GM19395 (cell line): ENCODE measurements around the gene NDUFS8.
A peak's percentile ranks its signal among the peaks of the same experiment; 100 is the strongest.

Experiments used
- ATAC-seq: cut with Tn5 transposase; IDR thresholded peaks from one replicate; pipeline ENCODE4 v1.9.1; 2021; ENCODE audit warnings: mild to moderate bottlenecking, moderate library complexity; ENCODE audit not compliant: unreplicated experiment

The NDUFS8 gene

DNA sequence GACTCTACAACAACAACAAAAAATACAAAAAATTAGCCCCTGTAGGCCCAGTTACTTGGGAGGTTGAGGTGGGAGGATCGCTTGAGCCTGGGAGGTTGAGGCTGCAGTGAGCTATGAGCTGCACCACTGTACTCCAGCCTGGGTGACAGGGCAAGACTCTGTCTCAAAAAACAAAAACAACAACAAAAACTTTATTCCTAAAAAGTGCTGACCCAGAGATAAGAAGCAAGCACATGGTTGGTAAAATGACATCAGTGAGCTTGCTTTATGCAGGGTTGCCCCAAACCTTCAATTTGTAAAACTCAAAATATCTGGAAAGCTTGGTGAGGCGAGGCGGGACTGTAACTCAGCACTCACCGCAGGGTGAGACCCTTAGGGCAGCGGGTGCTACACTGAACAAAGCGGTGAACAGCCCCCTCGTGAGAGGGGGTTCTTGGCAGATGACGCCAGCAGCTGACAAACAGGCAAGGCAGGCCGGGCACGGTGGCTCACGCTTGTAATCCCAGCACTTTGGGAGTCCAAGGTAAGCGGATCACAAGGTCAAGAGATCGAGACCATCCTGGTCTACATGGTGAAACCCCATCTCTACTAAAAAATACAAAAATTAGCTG, 4.9 kb downstream of the NDUFS8 start:
- no peak for ATAC-seq

DNA sequence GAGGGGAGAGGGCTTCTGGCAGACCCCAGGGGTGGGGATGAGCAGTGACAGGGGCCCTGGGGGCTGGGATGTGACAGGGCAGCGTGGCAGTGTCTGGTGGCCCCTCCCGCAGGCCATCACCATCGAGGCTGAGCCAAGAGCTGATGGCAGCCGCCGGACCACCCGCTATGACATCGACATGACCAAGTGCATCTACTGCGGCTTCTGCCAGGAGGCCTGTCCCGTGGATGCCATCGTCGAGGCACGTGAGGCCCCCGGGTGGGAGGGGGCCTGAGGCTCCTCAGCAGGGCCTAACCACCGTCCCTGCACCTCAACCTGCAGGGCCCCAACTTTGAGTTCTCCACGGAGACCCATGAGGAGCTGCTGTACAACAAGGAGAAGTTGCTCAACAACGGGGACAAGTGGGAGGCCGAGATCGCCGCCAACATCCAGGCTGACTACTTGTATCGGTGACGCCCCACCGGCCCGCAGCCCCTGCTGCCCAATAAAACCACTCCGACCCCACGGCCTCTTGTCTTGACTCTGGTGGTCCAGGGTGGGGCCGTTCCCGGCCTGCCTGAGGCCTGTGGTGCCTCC, 5.7 kb downstream of the NDUFS8 start:
- no peak for ATAC-seq

DNA sequence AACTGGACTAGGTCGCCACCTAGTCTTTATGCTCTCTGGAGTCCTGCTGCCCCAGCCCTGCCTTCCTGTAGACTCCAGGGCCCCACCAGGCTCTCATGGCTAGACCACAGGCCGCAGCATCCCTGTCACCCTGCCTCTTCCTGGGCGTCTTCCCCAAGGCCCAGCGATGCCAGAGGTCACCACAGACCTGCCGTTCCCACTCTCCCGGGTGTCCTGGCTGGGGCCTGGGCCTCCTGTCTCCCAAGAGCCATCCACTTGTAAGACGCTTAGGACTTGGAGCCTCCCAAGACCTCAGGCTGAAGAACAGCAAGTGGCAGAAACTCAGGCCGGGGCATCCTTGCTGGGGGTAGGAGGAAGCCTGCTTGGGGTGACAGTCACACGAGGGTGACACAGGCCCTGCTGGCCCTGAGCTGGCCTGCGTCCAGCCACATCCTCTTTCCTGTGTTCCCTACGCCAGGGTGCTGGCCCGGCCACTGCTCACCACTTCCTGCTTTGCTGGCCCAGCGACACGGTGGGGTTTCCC, 6.3 kb downstream of the NDUFS8 start:
- no peak for ATAC-seq

DNA sequence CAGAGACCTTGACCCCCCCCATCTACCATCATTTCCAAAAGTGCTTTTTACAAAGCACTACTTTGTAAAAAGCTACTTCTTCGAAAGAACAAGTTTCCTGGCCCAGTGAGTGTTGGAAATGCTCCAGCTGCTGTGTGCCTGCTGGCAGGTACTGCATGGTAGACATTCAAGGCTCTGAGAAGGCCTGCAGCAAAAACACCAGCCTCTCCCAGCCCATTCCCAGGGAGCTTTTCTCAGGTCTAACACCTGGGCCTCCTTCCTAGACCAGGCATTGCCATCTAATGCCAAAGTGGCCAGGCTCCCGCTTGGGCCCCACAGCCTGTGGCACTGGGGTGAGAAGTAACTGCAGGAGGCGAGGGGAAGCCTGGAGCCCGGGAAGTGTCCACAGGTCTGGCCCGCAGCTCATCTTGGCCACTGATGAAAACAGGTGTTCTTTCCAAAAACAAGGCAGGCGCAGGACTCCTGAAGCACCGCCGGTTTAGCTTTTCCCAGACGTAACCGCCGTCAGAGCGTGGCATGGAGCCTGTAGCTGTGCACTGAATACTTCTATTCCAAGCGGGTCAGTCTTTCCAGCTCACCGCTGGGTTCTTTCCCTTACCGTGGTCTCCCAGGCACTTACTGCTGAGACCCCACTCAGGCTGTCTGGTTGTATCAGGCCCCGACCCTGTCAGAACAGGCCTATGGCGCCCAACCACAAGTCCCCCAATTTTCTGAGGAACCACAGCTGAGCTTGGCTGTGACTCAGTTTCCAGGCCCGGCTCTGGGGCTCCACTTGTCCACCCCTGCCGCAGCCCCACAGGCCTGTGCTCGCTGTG, 7.1 kb downstream of the NDUFS8 start:
- no peak for ATAC-seq

DNA sequence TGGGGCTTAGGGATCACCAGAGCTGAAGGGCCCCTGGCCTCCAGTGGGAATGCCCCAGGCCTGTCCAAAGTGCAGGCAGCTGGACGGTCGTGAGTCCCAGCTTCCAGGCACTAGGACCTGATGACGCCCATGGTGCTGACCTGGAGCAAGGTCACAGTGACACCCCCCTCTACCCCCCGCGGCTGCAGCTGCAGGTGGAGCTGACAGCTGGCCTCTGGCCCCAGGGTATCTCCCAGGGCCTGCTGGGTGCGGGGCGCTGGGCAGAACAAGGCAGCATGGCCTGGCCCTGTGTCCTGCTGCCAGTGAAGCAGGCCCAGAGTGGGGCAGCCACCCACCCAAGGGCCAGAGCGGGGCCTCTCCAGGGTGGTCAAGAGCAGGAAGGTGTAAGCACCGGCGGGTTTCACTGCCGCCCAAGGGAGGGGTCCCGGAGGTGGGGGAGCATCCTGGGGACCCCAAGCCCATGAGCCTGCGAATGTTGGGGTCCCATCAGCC, 7.8 kb downstream of the NDUFS8 start:
- ATAC-seq, result no peak

DNA sequence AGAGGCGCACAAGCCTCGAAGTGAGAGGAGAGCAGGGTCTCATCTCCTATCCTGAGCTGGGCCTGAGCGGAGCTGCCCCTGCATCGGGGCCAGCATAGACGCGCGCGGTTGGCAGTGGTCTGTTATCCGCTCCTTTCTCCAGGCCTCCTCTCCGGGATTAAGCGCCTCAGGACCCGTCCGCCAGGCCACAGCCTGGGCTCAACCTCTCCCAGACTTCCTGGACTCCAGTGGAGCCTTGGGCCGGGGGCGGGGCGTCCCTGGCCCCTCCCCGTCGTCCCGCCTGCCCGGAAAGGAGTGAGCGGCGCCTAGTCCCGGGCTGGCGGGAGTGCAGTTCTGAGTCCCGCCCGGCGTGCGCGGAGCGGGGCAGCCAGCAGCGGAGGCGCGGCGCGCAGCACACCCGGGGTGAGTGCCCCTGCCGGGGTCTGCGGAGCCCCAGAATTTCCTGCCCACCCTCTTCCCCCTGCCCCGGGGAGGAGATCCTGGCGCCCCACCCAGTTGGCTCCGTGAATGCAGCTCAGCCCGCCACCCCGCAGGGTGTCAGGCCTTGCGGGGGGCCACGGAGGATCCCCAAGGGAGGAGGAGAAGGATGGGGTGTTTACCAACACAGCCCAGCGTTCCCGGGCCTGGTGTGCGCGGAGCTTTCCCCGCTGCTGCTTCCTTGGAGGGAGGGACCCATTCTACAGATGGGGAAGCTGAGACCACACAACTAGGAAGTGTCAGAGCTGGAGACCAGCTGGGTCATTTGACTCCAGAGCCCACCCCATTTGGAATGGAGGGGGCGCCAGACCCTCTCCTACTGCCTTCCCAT, 8.4 kb downstream of the NDUFS8 start, which contains the start of gene TCIRG1:
TCIRG1 (plus strand) TSS at position 308 of the 808 bp plus-strand sequence. CDS start 2,247 bp downstream, outside the sequence.
- ATAC-seq, result peak; percentile 51

DNA sequence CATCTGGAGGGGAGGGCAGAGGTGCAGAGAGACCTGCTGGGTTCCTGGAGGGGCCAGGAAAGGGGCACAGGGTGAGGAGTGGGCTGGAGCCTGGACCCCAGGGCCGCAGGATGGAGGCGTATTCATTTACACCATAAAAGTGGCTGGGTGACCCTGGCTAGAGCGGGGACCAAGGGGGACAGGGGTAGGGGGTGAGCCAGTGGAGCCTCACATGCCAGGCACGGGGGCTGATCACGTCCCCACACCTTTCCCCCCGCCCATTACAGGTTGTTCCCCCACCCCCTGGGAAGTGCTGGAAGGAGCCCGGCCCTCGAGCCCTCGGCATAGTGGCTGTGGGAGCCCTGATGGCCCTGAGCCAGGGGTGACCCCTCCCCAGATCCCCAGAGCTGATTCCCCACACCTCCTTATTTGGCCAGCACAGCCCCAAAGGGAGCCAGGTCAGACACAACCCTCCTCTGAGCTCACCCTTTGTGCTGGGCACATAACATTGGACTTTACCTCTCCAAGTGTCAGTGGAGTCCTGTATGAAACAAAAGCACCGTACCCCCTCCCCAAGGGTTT, 9.1 kb downstream of the NDUFS8 start:
- ATAC-seq, result no peak

DNA sequence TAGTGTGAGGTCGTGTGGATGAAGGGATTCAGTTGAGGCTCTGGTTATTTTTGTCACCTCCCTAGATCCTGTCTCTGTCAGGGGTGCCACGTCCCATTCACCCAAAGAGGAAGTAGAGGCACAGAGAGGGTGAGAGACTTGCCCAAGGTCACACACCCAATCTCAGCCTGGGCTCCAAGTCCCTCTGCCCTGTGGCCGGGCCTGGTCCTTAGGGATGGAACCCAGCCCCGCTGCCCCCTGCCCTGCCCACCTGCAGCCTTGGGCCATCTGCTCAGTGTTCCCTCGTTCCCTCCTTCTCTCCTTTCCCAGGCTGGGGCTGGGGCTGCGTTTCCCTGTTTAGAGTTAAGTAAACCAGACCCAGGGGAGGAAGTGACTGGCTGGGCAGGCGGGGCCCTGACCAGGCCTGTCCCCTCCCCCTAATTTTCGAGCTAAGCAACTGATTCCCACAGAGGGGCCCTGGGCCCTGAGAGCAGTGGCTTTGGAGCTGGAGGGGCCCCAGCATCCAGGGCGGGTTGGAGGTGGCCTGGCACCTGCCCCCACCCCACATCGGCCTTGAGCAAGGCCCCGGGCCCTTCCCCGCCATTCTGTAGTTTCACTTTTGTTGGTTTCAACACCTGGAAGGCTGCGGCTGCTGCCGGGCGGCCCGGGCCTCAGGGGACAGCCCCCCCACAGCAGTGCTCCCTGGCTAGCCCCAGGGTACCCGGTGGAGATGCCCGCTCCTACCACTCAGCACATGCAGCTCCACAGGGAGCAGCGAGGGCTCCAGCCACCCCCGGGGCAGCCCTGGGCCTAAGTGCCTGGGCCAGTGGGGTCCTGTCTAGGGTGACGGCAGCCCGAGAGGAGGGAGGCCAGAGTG, 9.8 kb downstream of the NDUFS8 start:
- ATAC-seq, result peak; percentile 55

DNA sequence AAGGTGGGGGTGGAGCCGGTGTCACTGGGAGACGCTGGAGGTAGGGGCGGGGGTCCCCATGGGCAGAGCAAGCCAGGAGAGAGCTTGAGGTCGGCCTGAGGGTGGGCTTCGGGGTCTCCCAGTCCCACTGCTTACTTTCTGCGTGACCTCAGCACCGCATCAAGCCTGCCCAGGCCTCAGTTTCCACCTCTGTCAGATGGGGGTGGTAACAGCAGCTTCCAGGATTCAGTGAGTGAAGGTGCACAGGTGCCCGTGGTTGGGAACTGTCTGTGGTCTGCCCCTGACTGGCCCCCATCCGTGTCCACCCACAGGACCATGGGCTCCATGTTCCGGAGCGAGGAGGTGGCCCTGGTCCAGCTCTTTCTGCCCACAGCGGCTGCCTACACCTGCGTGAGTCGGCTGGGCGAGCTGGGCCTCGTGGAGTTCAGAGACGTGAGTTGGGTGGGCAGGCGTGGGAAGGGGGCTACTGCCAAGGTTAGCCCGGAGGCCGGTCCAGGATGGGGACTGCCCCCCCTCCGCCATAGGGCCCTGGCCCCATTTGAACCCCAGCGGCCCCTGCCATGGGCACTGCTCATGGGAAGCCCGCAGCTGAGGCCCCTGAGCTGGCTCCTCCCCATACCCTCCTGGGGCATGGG, 10.6 kb downstream of the NDUFS8 start:
- no peak for ATAC-seq

DNA sequence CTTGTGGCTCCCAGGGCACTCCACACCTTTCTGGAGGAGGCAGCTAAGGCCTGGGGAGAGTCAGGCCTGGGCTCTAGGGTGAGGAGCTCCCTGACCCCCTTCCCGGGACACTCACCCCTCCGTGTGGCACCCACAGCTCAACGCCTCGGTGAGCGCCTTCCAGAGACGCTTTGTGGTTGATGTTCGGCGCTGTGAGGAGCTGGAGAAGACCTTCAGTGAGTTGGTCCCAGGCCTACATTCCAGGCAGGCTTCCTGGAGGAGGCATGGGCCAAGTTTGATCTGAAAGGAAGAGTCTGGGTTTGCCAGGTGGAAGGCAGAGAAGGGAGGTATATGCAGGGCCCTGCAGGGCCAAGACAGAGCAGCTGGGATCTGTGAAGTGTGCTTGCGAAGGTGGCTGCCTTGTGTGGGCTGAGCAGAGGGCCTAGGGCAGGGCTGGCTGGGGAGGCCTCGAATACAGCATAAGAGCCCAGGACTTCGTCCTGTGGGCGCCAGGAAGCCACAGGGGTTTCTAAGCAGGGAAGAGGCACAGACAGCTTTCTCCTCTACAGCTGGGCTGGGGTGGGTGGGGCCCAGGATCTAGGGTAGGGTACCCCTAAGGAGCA, 11.2 kb downstream of the NDUFS8 start:
- ATAC-seq, result no peak

DNA sequence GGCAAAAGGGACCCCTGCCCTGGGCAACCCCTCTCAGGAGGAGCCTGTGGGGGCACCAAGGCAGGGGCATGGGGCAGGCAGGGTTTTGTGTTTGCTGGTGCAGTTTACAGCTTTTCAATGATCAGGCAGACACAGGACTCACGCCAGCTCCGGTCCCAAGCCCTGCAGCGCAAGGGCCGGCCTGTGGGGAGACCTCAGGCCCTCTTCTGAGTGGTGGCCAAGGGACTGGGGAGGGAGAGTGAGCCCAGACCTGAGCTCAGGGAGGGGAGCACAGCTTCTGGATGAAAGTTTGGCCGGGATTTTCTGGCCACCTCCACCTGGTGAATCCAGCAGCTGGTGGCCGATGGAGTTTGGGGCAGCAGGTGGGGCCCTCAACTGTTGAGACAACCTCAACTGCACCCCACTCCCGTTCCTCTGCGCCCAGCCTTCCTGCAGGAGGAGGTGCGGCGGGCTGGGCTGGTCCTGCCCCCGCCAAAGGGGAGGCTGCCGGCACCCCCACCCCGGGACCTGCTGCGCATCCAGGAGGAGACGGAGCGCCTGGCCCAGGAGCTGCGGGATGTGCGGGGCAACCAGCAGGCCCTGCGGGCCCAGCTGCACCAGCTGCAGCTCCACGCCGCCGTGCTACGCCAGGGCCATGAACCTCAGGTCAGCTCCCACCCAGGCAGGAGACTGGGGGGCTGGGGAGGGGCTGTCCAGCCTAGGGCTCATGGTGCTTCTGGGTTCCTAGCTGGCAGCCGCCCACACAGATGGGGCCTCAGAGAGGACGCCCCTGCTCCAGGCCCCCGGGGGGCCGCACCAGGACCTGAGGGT, 11.9 kb downstream of the NDUFS8 start:
- ATAC-seq, result no peak

DNA sequence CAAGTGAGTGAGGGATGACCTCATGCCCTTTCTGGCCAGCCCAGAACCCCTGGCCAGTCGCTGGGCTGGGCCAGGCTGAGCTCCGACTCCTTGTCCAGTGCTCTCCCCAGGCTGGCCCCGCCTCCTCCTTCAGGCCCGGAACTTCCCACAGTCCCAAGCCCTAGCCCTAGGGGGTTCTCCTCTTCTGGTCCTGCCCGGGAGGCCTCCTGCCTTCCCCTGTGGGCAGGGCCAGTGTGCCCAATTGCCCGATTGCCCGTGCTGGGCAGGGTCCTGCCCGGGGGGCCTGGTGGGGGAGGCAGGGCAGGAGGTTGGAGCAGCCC, 12.5 kb downstream of the NDUFS8 start:
- ATAC-seq, result no peak

DNA sequence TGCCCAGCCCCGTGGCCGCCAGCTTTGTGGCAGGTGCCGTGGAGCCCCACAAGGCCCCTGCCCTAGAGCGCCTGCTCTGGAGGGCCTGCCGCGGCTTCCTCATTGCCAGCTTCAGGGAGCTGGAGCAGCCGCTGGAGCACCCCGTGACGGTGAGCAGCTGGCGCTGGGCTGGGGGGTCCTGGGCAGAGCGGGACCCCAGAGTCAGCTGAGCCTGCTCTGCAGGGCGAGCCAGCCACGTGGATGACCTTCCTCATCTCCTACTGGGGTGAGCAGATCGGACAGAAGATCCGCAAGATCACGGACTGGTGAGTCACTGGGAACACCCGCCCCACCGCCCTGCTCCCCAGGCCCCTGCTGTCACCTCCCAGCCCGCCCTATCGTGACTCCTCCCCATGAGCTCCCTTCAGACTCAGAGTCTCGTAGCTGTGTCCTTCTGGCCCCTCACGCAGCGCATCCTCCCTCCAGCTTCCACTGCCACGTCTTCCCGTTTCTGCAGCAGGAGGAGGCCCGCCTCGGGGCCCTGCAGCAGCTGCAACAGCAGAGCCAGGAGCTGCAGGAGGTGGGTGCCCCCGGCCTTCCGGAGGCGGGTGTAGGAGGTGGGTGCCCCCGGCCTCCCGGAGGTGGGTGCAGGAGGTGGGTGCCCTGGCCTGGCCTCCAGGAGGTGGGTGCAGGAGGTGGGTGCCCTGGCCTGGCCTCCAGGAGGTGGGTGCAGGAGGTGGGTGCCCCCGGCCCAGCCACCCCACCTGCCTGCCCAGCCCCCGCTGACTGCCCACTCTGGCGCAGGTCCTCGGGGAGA, 13.1 kb downstream of the NDUFS8 start:
- ATAC-seq, result no peak

DNA sequence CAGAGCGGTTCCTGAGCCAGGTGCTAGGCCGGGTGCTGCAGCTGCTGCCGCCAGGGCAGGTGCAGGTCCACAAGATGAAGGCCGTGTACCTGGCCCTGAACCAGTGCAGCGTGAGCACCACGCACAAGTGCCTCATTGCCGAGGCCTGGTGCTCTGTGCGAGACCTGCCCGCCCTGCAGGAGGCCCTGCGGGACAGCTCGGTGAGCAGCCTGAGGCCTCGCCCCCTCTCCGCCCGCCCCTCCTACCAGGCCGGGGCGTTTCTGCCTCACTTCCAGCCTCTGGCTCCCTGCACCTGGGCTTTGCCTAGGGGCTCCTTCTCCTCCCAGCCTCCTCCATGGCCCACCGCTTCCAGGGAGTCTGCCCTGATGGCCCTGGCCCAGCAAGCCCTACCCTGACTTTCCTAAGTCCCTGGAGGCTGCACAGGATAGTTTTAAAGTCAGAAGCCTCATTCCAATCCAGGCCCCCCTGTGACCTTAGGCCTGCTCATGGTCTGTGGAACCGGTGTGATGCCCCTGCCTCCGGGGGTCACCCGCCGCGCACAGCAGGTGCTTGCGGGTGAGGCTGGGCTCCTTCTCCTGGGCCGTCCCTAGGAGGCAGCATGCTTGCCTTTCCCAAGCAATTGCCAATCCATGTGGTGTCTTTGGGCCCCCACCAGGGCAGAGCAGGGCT, 13.8 kb downstream of the NDUFS8 start:
- ATAC-seq, result no peak

DNA sequence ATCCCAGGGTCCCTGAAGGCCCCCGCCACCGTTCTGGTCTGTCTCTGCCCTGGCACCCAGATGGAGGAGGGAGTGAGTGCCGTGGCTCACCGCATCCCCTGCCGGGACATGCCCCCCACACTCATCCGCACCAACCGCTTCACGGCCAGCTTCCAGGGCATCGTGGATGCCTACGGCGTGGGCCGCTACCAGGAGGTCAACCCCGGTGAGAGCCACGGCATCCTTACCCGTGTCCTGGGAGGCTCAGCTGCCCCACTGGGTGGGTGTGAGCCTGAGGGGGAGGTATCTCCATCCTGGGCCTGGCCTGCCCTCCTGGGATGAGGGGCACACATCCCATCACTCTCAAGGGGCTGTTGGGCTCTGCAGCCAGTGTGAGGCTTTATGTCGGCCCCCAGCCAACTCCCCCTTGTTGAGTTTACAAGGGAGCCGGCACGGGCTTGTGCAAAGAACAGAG, 14.4 kb downstream of the NDUFS8 start:
- ATAC-seq, result no peak

DNA sequence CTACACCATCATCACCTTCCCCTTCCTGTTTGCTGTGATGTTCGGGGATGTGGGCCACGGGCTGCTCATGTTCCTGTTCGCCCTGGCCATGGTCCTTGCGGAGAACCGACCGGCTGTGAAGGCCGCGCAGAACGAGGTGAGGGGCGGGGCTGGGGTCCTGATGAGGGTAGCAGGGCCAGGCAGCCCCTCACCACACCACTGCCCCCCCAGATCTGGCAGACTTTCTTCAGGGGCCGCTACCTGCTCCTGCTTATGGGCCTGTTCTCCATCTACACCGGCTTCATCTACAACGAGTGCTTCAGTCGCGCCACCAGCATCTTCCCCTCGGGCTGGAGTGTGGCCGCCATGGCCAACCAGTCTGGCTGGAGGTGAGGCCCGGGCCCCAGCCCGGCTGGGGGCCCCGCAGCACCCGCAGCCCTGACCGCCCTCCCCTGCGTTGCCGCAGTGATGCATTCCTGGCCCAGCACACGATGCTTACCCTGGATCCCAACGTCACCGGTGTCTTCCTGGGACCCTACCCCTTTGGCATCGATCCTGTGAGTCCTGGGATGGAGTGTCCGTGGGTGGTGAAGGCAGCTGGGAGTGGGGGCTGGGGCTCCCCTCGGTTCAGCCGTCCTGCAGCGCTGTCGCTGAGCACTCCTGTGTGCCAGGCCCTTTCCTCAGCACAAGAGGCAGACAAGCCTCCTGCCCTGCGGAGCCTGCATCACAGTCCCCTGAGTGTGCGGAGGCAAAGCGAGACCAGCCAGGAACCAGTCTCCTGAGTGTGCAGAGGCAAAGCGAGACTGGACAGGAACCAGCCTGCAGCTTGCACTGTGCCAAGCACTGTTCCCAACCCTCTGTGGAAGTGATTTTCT, 17.2 kb downstream of the NDUFS8 start:
- ATAC-seq, result no peak
